Activated T-helper 17 cell treated with anti-CD3 and anti-CD28 coated beads, Interleukin-2, amount 50 U/mL, for 72 hours (primary cell): Measurements from ENCODE around the gene AP1S1. TPM values are rescaled to one million over a fixed set of nuclear protein-coding genes. Genes with fewer than 3 reads are reported as not detected.
"Not testable (repeated sequence)": the region's sequence is repeated elsewhere in the genome, so short reads cannot be mapped to it uniquely, and the experiment has no call there.

Experiments
- ATAC-seq: fragments of 150-1000 bp; cut with Tn5 transposase; replicated peaks from 2 replicates; pipeline ENCODE4 v1.10.0; 2021; ENCODE audit warnings: mild to moderate bottlenecking, moderate library complexity
- H3K27ac Mint-ChIP-seq: one replicate; pipeline ENCODE4 v1.8.0; 2022; ENCODE audit warnings: mixed read lengths
- H3K27me3 Mint-ChIP-seq: one replicate; pipeline ENCODE4 v1.8.0; 2022; ENCODE audit warnings: mixed read lengths
- H3K36me3 Mint-ChIP-seq: one replicate; pipeline ENCODE4 v1.8.0; 2022; ENCODE audit warnings: low read depth, mild to moderate bottlenecking, mixed read lengths
- H3K4me1 Mint-ChIP-seq: one replicate; pipeline ENCODE4 v1.8.0; 2022; ENCODE audit warnings: mixed read lengths
- H3K4me3 Mint-ChIP-seq: one replicate; pipeline ENCODE4 v1.8.0; 2022; ENCODE audit warnings: mild to moderate bottlenecking, mixed read lengths
- H3K9me3 Mint-ChIP-seq: one replicate; pipeline ENCODE4 v1.8.0; 2022; ENCODE audit warnings: mixed read lengths
- total RNA-seq, 2 donors: library from RNA; stranded (reverse); gene quantifications; one replicate each; pipeline ENCODE4 v1.2.3, GENCODE V29; 2022

Gene AP1S1
- total RNA-seq, 2 donors from 2014 or later: 27.4 to 59.8 TPM

DNA sequence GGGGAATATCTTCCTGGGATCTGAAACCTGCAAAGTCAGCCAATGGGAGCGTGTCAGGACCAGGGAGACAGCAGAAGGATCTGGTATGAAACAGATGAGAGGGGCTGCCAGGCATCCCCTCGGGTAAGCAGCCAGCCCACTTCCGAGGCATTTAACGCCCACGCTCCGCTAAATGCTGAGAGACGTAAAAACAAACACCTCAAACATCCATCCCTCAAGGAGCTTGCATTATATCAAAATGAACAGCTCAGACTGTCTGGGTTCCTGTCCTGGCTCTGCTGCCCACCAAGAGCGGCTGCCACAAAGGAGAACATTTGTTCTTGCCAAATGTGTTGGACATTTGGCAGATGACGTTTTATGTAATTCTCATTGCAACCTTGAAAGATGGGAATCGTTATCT is 34.4 kb upstream of the AP1S1 start:
- no peaks in the 10 kb centered on the region for H3K36me3 Mint-ChIP-seq

DNA sequence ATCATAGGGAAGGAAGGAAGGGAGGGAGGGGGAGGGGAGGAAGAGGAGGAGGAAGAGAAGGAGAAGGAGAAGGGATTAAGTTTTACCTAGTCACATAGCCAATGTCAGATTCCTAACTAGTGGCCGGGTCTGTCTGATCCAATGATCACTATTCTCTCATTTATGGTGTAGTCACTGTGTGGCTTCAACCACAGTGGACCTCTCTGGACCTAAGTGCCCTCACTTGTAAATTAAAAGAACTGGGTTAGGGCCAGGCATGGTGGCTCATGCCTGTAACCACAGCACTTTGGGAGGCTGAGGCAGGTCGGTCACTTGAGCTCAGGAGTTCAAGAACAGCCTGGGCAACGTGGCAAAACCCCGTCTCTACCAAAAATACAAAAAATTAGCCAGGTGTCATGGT is 34.0 kb upstream of the AP1S1 start:
- Mint-ChIP-seq H3K36me3 (no peaks in the 10 kb centered on the region), H3K4me3 (no peak overlapping the region), H3K27me3 (peaks cover 40% of the 10 kb centered on the region), H3K27ac (no peak overlapping the region), H3K9me3 (no peaks in the 10 kb centered on the region), H3K4me1 (peaks cover 14% of the 10 kb centered on the region)
- ATAC-seq: no peak

More for the DNA sequence above, 34.4 kb upstream of the AP1S1 start:
- ATAC-seq: no peak
- Mint-ChIP-seq H3K27ac (no peak overlapping the region), H3K4me3 (no peak overlapping the region), H3K27me3 (peaks cover 37% of the 10 kb centered on the region), H3K9me3 (no peaks in the 10 kb centered on the region), H3K4me1 (peaks cover 11% of the 10 kb centered on the region)

DNA sequence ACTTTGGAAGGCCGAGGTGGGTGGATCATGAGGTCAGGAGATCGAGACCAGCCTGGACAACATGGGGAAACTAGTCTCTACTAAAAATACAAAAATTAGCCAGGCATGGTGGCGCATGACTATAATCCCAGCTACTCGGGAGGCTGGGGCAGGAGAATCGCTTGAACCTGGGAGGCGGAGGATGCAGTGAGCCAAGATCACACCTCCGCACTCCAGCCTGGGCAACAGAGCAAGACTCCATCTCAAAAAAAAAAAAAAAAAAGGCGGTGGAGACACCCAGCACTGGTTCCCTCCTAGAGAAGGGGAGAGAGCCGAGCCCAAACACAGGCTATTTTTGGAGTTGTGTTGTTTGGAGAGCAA is 32.7 kb upstream of the AP1S1 start:
- H3K4me1 Mint-ChIP-seq: peaks cover 18% of the 10 kb centered on the region
- ATAC-seq, H3K9me3 Mint-ChIP-seq, H3K36me3 Mint-ChIP-seq: not testable (repeated sequence)
- peak overlapping the region; percentile 80 for H3K27ac Mint-ChIP-seq
- peaks cover 46% of the 10 kb centered on the region for H3K27me3 Mint-ChIP-seq
- peak overlapping the region; percentile 60 for H3K4me3 Mint-ChIP-seq

DNA sequence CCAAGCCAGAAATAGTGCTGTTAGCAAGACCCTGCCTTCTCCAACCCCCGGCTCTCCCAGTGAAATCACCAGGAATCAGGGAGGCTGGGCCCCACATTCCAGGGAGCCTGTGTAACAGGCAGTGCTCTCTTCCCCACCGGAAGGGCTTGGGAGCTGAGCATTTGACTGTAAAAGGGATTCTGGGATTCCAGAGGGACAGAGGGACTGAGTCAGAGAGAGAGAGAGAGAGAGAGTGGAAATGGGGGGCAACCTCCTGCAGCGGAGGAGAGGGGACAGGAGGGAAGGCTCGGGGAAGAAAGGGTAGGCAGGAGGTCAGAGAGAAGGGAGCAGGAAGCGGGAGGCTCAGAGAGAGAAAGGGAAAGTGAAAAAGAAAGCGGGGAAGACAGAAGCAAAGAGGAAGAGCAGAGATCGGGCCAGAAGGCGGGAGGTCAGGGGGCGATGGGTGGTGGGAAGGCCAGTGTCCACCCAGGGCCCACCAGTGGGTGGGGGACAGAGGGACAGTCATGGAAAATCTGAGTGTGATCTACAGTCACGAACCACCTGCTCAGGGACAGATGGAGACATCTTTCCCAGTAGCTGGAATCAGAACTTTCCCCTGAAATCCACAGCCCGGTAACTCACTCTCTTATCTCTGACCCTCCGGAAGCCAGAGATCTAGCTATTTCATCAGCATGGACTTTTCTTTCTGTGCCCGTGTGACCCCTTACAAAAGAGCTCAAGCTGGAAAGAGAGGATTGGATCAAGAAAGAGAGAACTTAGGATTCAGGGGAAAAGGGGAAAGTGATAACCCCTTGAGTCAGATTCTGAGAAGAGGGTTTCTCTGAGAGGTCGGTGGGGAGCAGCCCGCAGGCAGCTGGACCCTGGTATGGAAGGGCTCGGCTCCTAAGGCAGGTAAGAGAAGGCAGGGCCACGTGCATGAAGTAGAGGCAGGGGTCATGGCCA is 32.0 kb upstream of the AP1S1 start:
- ATAC-seq: no peak
- no peaks in the 10 kb centered on the region for H3K9me3 Mint-ChIP-seq
- H3K4me3 Mint-ChIP-seq: peak overlapping the region; percentile 60
- H3K36me3 Mint-ChIP-seq: no peaks in the 10 kb centered on the region
- H3K27me3 Mint-ChIP-seq: peaks cover 50% of the 10 kb centered on the region
- H3K4me1 Mint-ChIP-seq: peaks cover 22% of the 10 kb centered on the region
- H3K27ac Mint-ChIP-seq: peak overlapping the region; percentile 80

DNA sequence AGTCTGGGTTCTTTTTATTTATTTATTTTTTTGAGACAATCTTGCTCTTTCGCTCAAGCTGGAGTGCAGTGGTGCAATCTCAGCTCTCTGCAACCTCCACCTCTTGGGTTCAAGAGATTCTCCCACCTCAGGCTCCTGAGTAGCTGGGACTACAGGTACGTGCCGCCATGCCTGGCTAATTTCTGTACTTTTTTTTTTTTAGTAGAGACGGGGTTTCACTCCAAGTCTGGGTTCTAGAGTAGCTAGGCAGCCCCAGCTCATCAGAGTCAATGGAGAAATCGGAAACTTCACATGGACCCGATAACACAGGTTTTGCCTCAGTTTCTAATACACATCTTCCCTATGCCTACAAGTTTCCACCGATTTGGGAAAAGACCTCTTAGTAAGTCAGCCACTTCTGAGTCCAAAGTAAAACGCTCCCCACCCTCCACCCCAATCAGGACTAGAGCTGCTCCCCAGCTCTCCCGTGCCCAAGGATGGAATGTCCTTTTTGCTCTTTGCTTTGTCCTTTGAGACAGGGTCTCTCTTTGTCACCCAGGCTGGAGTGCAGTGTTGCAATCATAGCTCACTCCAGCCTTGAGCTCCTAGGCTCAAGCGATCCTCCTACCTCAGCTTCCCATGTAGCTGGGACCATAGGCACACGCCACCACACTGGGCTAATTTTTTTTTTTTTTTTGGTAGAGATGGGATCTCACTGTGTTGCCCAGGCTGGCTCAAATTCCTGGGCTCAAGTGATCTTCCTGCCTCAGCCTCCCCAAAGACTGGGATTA is 31.2 kb upstream of the AP1S1 start:
- H3K36me3 Mint-ChIP-seq: no peaks in the 10 kb centered on the region
- peaks cover 56% of the 10 kb centered on the region for H3K27me3 Mint-ChIP-seq
- H3K9me3 Mint-ChIP-seq: no peaks in the 10 kb centered on the region
- no peak for ATAC-seq
- no peak overlapping the region for H3K27ac Mint-ChIP-seq
- H3K4me1 Mint-ChIP-seq: peaks cover 24% of the 10 kb centered on the region
- no peak overlapping the region for H3K4me3 Mint-ChIP-seq

DNA sequence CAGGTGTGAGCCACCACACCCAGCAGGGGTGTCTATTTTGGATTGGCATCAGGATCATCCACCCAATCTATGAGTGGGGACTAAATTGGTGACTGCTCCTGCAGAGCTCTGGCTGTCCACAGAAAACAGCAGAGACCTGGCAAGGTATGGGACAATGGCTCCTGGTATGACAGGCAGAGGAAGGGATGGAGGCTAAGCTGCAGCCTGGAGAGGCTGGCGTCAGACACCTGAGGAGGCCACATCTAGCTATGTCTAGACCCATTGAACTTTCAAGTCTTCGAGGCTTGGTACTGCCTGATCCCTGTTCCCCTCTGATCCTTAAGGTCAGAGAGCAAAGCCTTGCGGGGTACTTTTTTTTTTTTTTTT is 30.6 kb upstream of the AP1S1 start:
- Mint-ChIP-seq H3K27ac (no peak overlapping the region), H3K9me3 (no peaks in the 10 kb centered on the region), H3K36me3 (no peaks in the 10 kb centered on the region), H3K4me3 (no peak overlapping the region), H3K4me1 (peaks cover 24% of the 10 kb centered on the region), H3K27me3 (peaks cover 56% of the 10 kb centered on the region)
- no peak for ATAC-seq

DNA sequence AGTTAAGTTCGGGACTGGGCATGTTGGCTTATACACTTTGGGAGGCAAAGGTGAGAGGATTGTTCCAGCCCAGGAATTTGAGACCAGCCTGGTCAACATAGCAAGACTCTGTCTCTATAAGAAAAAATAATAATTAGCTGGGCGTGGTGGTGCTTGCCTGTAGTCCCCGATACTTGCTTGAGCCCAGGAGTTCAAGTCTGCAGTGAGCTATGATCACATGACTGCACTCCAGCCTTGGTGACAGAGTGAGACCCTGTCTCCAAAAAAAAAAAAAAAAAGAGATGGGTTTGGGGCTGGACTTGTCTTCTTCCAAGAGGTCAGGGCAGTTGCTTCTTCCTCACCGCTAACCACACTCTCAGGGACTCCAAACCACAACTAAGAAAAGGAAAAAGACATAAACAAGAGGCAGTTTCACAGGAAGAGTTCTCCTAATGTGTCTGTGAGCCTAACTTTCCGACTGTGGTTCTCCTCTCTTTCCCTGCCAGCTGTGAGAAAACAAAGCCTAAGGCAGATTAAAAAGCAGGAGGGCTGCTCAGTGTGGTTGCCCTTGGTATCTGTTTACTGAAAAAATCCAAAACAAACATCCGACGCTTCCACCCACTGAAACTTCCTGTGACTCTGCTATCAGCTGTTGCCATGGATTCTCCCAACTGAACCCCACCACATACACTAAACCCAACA is 29.8 kb upstream of the AP1S1 start:
- no peaks in the 10 kb centered on the region for H3K9me3 Mint-ChIP-seq
- peak overlapping the region; percentile 6 for H3K4me3 Mint-ChIP-seq
- H3K27ac Mint-ChIP-seq: peak overlapping the region; percentile 52
- peaks cover 54% of the 10 kb centered on the region for H3K27me3 Mint-ChIP-seq
- no peaks in the 10 kb centered on the region for H3K36me3 Mint-ChIP-seq
- ATAC-seq: peak; percentile 63
- peaks cover 24% of the 10 kb centered on the region for H3K4me1 Mint-ChIP-seq

DNA sequence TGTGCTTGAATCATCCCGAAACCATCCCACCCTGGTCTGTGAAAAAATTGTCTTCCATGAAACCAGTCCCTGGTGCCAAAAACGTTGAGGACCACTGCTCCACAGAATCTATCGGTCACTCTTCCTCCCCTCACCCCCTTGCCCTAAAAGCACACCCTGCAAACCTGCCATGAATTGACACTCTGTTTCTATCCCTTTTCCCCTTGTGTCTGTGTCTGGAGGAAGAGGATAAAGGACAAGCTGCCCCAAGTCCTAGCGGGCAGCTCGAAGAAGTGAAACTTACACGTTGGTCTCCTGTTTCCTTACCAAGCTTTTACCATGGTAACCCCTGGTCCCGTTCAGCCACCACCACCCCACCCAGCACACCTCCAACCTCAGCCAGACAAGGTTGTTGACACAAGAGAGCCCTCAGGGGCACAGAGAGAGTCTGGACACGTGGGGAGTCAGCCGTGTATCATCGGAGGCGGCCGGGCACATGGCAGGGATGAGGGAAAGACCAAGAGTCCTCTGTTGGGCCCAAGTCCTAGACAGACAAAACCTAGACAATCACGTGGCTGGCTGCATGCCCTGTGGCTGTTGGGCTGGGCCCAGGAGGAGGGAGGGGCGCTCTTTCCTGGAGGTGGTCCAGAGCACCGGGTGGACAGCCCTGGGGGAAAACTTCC is 28.2 kb upstream of the AP1S1 start:
- H3K36me3 Mint-ChIP-seq: no peaks in the 10 kb centered on the region
- no peak overlapping the region for H3K27ac Mint-ChIP-seq
- peaks cover 50% of the 10 kb centered on the region for H3K27me3 Mint-ChIP-seq
- H3K4me3 Mint-ChIP-seq: peak overlapping the region; percentile 65
- peaks cover 24% of the 10 kb centered on the region for H3K4me1 Mint-ChIP-seq
- no peaks in the 10 kb centered on the region for H3K9me3 Mint-ChIP-seq
- ATAC-seq: peak; percentile 31

DNA sequence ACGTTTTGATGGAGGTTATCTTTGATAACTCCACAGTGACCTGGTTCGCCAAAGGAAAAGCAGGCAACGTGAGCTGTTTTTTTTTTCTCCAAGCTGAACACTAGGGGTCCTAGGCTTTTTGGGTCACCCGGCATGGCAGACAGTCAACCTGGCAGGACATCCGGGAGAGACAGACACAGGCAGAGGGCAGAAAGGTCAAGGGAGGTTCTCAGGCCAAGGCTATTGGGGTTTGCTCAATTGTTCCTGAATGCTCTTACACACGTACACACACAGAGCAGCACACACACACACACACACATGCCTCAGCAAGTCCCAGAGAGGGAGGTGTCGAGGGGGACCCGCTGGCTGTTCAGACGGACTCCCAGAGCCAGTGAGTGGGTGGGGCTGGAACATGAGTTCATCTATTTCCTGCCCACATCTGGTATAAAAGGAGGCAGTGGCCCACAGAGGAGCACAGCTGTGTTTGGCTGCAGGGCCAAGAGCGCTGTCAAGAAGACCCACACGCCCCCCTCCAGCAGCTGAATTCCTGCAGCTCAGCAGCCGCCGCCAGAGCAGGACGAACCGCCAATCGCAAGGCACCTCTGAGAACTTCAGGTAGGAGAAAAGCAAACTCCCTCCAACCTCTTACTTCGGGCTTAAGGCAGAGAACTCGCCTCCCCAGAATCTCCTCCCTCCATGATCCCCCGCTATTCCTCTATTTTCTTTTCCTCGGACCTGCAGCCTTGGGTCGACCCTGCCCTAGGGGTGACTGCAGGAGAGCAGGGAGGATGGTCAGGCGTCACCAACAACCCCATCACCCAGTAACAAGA is 27.4 kb upstream of the AP1S1 start, which contains the start of gene SERPINE1:
Gene SERPINE1, plus strand, starts transcription at position 454 of the 809 bp plus-strand sequence. CDS start 1,290 bp downstream, outside the sequence.
- Mint-ChIP-seq H3K9me3 (no peaks in the 10 kb centered on the region), H3K27me3 (peaks cover 49% of the 10 kb centered on the region), H3K36me3 (no peaks in the 10 kb centered on the region), H3K4me3 (peak within 1 kb of the TSS; percentile 65), H3K27ac (peak within 1 kb of the TSS; percentile 50), H3K4me1 (peaks cover 24% of the 10 kb centered on the region)
- peak; percentile 79 for ATAC-seq

DNA sequence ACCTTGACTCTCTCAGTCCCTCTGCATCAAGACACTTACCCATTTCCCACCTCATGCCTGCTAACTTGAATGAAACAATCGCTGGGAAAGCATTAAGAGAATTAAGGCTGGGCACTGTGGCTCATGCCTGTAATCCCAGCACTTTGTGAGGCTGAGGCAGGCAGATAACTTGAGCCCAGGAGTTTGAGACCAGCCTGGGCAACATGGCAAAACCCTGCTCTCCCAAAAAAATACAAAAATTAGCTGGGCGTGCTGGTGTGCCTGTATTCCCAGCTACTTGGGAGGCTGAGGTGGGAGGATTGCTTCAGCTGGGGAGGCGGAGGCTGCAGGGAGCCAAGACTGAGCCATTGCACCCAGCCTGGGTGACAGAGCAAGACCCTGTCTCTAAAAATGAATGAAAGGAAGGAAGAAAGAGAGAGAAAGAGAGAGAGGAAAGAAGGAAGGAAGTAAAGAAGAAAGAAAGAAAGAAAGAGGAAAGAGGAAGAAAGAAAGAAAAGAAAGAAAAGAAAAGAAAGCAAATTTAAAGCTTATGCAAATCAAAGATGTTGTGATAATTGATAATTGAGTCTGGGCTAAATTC is 26.7 kb upstream of the AP1S1 start:
- Mint-ChIP-seq H3K9me3 (no peaks in the 10 kb centered on the region), H3K27ac (peak overlapping the region; percentile 50), H3K36me3 (no peaks in the 10 kb centered on the region), H3K27me3 (peaks cover 42% of the 10 kb centered on the region), H3K4me1 (peaks cover 18% of the 10 kb centered on the region), H3K4me3 (peak overlapping the region; percentile 65)
- no peak for ATAC-seq

DNA sequence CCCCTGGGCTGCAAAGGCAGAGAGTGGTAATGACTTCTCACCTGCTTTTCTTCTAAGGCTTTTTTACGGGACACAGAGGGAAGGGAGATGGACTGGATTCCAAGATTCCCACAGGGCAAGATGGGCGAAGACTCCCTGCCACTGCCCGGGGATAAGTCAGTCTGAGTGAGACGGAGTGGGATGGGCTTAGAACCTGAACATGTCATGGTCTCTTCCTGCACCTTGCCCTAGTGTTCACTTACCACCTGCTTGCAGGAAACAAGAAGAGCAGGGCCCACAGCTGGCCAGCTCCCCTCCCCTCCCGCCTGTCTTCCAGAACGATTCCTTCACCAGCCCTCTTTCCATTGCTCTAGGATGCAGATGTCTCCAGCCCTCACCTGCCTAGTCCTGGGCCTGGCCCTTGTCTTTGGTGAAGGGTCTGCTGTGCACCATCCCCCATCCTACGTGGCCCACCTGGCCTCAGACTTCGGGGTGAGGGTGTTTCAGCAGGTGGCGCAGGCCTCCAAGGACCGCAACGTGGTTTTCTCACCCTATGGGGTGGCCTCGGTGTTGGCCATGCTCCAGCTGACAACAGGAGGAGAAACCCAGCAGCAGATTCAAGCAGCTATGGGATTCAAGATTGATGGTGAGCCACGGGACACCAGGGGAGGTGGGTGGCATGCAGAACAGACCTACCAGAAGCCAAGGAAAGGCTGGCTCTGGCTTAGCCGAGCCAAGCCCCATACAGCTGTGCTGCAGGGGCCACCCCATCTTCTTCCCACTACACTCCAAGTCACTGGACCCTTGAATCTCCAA is 26.0 kb upstream of the AP1S1 start:
- Mint-ChIP-seq H3K36me3 (no peaks in the 10 kb centered on the region), H3K4me3 (no peak overlapping the region), H3K9me3 (no peaks in the 10 kb centered on the region), H3K27me3 (peaks cover 40% of the 10 kb centered on the region), H3K4me1 (peaks cover 18% of the 10 kb centered on the region), H3K27ac (no peak overlapping the region)
- no peak for ATAC-seq

DNA sequence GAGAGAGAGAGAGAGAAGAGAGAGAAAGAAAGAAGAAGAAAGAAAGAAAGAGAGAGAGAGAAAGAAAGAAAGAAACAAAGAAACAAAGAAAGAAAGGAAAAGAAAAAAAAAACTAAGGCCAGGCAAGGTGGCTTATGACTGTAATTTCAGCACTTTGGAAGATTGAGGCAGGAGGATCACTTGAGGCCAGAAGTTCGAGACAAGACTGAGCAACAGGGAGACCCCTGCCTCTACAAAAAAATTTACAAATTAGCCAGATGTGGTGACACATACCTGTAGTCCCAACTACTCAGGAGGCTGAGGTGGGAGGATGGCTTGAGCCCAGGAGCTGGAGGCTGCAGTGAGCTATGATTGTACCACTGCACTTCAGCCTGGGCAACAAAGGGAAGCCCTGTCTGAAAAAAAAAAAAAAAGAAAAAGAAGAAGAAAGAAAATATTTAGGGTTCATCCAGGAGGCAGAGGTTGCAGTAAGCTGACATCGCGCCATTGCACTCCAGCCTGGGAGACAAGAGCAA is 24.6 kb upstream of the AP1S1 start:
- H3K4me3 Mint-ChIP-seq: no peak overlapping the region
- H3K9me3 Mint-ChIP-seq: no peaks in the 10 kb centered on the region
- H3K27ac Mint-ChIP-seq: no peak overlapping the region
- H3K36me3 Mint-ChIP-seq: no peaks in the 10 kb centered on the region
- peaks cover 19% of the 10 kb centered on the region for H3K4me1 Mint-ChIP-seq
- no peak for ATAC-seq
- peaks cover 43% of the 10 kb centered on the region for H3K27me3 Mint-ChIP-seq
